NAMALWA (cell line): ENCODE results near the gene NMNAT2.

Source experiments
- DNase-seq: peaks from one replicate; pipeline ENCODE4 v3.0.0-alpha.2; 2015; ENCODE audit warnings: low spot score

The NMNAT2 gene

GRCh38 chr1:183365093-183365492 lies 53.1 kb downstream of the NMNAT2 start:
- no peak for DNase-seq

GRCh38 chr1:183363972-183364371 lies 54.2 kb downstream of the NMNAT2 start:
- no peak for DNase-seq

- DNase-seq, result no peak
Measured at GRCh38 chr1:183361081-183361480, 57.1 kb downstream of the NMNAT2 start.

GRCh38 chr1:183360473-183360872 lies 57.7 kb downstream of the NMNAT2 start:
- no peak for DNase-seq

GRCh38 chr1:183356534-183357182 lies 61.5 kb downstream of the NMNAT2 start:
- no peak for DNase-seq

GRCh38 chr1:183355797-183356196 lies 62.4 kb downstream of the NMNAT2 start:
- DNase-seq, result no peak

- DNase-seq, result no peak
Measured at GRCh38 chr1:183355181-183355580, 63.0 kb downstream of the NMNAT2 start.

GRCh38 chr1:183353597-183353996 lies 64.6 kb downstream of the NMNAT2 start:
- no peak for DNase-seq

- DNase-seq, result no peak
Measured at GRCh38 chr1:183349201-183349711, 68.9 kb downstream of the NMNAT2 start.

- no peak for DNase-seq
Measured at GRCh38 chr1:183346276-183346732, 71.9 kb downstream of the NMNAT2 start.

GRCh38 chr1:183339556-183340167 lies 78.5 kb downstream of the NMNAT2 start:
- no peak for DNase-seq

GRCh38 chr1:183331091-183331742 lies 87.0 kb downstream of the NMNAT2 start:
- DNase-seq, result no peak

GRCh38 chr1:183330335-183330734 lies 87.8 kb downstream of the NMNAT2 start:
- DNase-seq, result no peak

- DNase-seq, result no peak
Measured at GRCh38 chr1:183328371-183328770, 89.8 kb downstream of the NMNAT2 start.

- no peak for DNase-seq
Measured at GRCh38 chr1:183327434-183328290, 90.5 kb downstream of the NMNAT2 start.

GRCh38 chr1:183323849-183324683 lies 94.1 kb downstream of the NMNAT2 start:
- no peak for DNase-seq

- no peak for DNase-seq
Measured at GRCh38 chr1:183319606-183320005, 98.6 kb downstream of the NMNAT2 start.

GRCh38 chr1:183319051-183319450 lies 99.1 kb downstream of the NMNAT2 start:
- no peak for DNase-seq

- DNase-seq, result no peak
Measured at GRCh38 chr1:183318433-183318832, 99.7 kb downstream of the NMNAT2 start.

GRCh38 chr1:183315991-183316758 lies 102.0 kb downstream of the NMNAT2 start:
- DNase-seq, result no peak
